Breast epithelium (tissue), 4 donors: Measurements from ENCODE around the gene TRIM24. TPM values are rescaled to one million over a fixed set of nuclear protein-coding genes. Genes with fewer than 3 reads are reported as not detected.
A peak's percentile ranks its signal among the peaks of the same experiment; 100 is the strongest.
"Not testable (repeated sequence)": the region's sequence is repeated elsewhere in the genome, so short reads cannot be mapped to it uniquely, and the experiment has no call there.

Experiments
- DNase-seq, 2 donors: peaks; one replicate each; pipeline ENCODE4 v3.0.0-alpha.2; 2019; ENCODE audit warnings: low spot score in 2 of 2
- H3K27ac ChIP-seq, 2 donors: fragments of 200-600 bp; sonication (generic) in 1 of 2; one replicate each; pipeline ENCODE4 v1.5.1; 2016 to 2019; ENCODE audit warnings: mild to moderate bottlenecking in 1 of 2
- H3K27me3 ChIP-seq, 2 donors: fragments of 200-600 bp; sonication (generic) in 1 of 2; one replicate each; pipeline versions ENCODE4 v1.5.1 to v1.6.0; 2017 to 2019; ENCODE audit warnings: control low read depth in 1 of 2, mild to moderate bottlenecking in 1 of 2
- H3K36me3 ChIP-seq: fragments of 200-600 bp; one replicate; pipeline ENCODE4 v1.5.1; 2019
- H3K4me1 ChIP-seq, 2 donors: fragments of 200-600 bp; sonication (generic); one replicate each; pipeline ENCODE4 v1.5.1; 2016 to 2019; ENCODE audit warnings: control low read depth in 1 of 2
- H3K4me3 ChIP-seq, 3 donors: fragments of 200-600 bp; sonication (generic); 1 replicate in 2 of 3; 2 replicates in 1 of 3; pipeline ENCODE4 v1.5.1; 2016 to 2019; ENCODE audit warnings: mild to moderate bottlenecking in 3 of 3, moderate library complexity in 2 of 3
- H3K9me3 ChIP-seq, 2 donors: fragments of 200-600 bp; sonication (generic) in 1 of 2; one replicate each; pipeline ENCODE4 v1.5.1; 2016 to 2019; ENCODE audit warnings: control low read depth in 1 of 2
- POLR2A ChIP-seq: fragments of 450-650 bp; IDR thresholded peaks from one replicate; pipeline ENCODE4 v1.6.1; 2016; ENCODE audit warnings: antibody characterized with exemption, mild to moderate bottlenecking, moderate library complexity
- POLR2AphosphoS5 ChIP-seq, 3 donors: sonication (generic); formaldehyde crosslinking; IDR thresholded peaks; one replicate each; pipeline ENCODE4 v1.6.1; 2017; ENCODE audit warnings: antibody characterized with exemption in 3 of 3
- intact Hi-C: fragments of 100-400 bp; cut with DNase I; formaldehyde crosslinking; loops from one replicate; pipeline ENCODE4 v1.15.1; 2023; ENCODE audit warnings: low total_unique reads
- total RNA-seq, 3 donors: library from RNA; depleted of rRNA; stranded (reverse); fragments of >200 nt; gene quantifications; one replicate each; pipeline ENCODE4 v1.1.0, GENCODE V29; 2016
- TF ChIP-seq, protein P1 (sequence below), 3 donors: fragments of 450-650 bp; IDR thresholded peaks; one replicate each; pipeline ENCODE4 v1.5.1; 2016 to 2017; ENCODE audit warnings: antibody characterized with exemption in 3 of 3, mild to moderate bottlenecking in 3 of 3, moderate library complexity in 3 of 3

The TRIM24 gene
- total RNA-seq: 10 to 100 TPM; 15.0 to 28.1 (median 17.7) TPM

DNA sequence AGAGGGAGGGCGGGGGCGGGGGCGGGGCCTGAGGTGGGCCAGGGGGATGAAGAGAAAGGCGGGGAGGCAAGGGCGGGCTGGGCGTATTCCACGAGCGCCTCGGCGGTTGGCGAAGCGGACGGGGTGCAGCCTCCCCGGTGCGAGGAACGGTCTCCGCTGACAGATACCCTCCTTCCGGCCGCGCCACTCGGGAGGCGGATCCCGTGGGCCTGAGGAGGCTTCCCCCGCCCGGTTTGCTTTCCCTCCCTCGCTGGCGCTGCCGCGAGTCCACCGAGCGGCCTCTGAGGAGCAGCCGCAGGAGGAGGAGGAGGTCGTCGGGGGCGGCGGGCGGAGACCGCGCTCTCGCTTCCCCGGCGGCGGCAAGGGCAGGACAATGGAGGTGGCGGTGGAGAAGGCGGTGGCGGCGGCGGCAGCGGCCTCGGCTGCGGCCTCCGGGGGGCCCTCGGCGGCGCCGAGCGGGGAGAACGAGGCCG is at the start of gene TRIM24:
Gene TRIM24, plus strand, starts transcription at position 84 of the 473 bp plus-strand sequence. Its CDS starts 290 bp downstream, at position 374.
- TF ChIP-seq POLR2AphosphoS5 (IDR thresholded peaks at IDR 0.05) (peak; percentile 75 to 80 (median 77)), POLR2A (peak; percentile 67)
- TF ChIP-seq, protein P1, sequence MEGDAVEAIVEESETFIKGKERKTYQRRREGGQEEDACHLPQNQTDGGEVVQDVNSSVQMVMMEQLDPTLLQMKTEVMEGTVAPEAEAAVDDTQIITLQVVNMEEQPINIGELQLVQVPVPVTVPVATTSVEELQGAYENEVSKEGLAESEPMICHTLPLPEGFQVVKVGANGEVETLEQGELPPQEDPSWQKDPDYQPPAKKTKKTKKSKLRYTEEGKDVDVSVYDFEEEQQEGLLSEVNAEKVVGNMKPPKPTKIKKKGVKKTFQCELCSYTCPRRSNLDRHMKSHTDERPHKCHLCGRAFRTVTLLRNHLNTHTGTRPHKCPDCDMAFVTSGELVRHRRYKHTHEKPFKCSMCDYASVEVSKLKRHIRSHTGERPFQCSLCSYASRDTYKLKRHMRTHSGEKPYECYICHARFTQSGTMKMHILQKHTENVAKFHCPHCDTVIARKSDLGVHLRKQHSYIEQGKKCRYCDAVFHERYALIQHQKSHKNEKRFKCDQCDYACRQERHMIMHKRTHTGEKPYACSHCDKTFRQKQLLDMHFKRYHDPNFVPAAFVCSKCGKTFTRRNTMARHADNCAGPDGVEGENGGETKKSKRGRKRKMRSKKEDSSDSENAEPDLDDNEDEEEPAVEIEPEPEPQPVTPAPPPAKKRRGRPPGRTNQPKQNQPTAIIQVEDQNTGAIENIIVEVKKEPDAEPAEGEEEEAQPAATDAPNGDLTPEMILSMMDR (IDR thresholded peaks at IDR 0.05): no peak
- intact Hi-C loops: no loop called here
- Histone ChIP-seq H3K4me3 (peak within 1 kb of the TSS; percentile 83 to 92 (median 91)), H3K9me3 (no peaks in the 10 kb centered on the region), H3K4me1 (no peaks in the 10 kb centered on the region), H3K36me3 (no peaks in the 10 kb centered on the region), H3K27me3 (no peaks in the 10 kb centered on the region), H3K27ac (peak within 1 kb of the TSS; percentile 93 to 95)
- peak in 1 of 2 donors; percentile 97 for DNase-seq

DNA sequence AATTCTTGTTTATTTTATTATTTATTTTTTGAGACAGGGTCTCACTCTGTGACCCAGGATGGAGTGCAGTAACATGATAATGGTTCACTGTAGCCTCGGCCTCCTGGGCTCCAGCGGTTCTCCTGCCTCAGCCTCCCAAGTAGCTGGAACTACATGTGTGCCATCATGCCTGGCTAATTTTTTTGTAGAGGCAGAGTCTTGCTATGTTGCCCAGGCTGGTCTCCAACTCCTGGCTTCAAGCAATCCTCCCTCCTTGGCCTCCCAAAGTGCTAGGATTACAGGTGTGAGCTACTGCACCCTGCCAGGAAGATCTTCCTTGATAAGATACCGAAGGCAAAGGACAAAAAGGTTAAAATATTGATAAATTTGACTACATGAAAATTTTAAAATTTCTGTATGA is 48.0 kb upstream of the TRIM24 start:
- intact Hi-C loops, H3K27me3 ChIP-seq, H3K36me3 ChIP-seq, H3K4me1 ChIP-seq, H3K27ac ChIP-seq, DNase-seq, H3K9me3 ChIP-seq, H3K4me3 ChIP-seq: not testable (repeated sequence)

DNA sequence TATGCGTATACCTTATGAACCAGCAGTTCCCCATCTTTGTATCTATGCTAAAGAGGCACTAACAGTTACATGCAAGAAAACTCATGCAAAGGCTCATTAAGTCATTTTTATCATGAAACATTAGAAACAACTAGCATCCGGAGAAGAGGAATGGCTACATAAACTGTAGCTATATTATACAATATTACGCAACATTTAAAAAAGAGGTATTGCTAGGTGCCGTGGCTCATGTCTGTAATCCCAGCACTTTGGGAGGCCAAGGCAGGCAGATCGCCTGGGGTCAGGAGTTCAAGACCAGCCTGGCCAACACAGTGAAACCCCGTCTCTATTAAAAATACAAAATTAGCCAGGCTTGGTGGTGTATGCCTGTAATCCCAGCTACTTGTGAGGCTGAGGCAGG is 47.1 kb upstream of the TRIM24 start:
- H3K4me1 ChIP-seq, intact Hi-C loops, H3K36me3 ChIP-seq, H3K27me3 ChIP-seq, H3K4me3 ChIP-seq, H3K9me3 ChIP-seq, H3K27ac ChIP-seq, DNase-seq: not testable (repeated sequence)

DNA sequence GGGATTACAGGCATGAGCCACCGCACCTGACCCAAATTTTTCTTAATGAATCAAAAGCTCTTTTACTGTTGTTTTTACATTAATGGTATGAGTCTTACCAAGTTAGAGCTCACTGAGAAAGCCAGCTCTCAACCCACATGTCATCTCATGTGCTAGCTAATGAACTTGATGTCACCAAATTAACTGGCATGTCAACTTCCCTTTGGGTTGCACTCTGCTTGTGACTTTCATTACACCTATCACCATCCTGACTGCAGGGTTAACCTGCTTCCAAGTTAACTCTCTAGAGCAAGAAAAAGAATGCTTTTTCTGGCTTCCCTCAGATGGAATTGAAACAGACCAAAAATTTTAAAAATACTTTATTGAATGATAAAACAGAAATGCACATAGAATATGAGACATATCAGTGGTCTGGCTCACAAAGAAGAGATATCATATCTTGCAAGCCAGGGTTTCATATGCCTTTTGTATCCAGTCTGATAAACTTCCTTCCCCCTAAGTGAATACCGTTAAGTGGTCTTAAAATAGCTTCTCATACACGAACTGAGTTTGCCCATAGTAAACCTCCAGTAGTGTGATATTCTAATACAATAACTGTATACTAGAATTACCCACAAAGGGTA is 42.9 kb upstream of the TRIM24 start:
- H3K4me3 ChIP-seq: no peak overlapping the region
- no peaks in the 10 kb centered on the region for H3K4me1 ChIP-seq
- DNase-seq: no peak
- intact Hi-C loops: no loop called here
- no peak overlapping the region for H3K27ac ChIP-seq
- H3K27me3 ChIP-seq: no peaks in the 10 kb centered on the region
- TF ChIP-seq POLR2A: no peak
- no peak for TF ChIP-seq POLR2AphosphoS5 (IDR thresholded peaks at IDR 0.05)
- TF ChIP-seq, protein P1 (IDR thresholded peaks at IDR 0.05): no peak
- no peaks in the 10 kb centered on the region for H3K9me3 ChIP-seq
- no peaks in the 10 kb centered on the region for H3K36me3 ChIP-seq

DNA sequence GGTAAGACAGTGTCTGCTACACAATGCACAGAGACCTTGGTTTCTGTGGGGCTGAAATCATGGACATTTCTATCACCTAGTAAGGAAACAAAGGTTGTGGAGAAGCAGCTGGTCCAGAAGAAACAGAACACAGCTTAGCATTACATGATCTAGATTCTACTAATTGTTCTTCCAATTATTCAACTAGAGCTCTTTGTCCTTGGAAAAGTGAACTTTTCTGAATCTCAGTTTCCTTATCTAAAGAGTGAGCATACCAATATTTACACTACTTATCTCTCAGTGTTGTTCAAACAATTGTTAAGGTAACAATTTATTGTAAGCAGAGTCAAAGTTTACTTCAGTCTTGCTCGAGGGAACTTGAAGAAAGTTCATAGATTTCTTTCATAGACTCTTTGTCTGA is 42.3 kb upstream of the TRIM24 start:
- intact Hi-C loops: no loop called here
- no peak for TF ChIP-seq POLR2A
- TF ChIP-seq POLR2AphosphoS5 (IDR thresholded peaks at IDR 0.05): no peak
- Histone ChIP-seq H3K27ac (no peak overlapping the region), H3K36me3 (no peaks in the 10 kb centered on the region), H3K4me3 (no peak overlapping the region), H3K27me3 (no peaks in the 10 kb centered on the region), H3K4me1 (no peaks in the 10 kb centered on the region), H3K9me3 (no peaks in the 10 kb centered on the region)
- DNase-seq: no peak

DNA sequence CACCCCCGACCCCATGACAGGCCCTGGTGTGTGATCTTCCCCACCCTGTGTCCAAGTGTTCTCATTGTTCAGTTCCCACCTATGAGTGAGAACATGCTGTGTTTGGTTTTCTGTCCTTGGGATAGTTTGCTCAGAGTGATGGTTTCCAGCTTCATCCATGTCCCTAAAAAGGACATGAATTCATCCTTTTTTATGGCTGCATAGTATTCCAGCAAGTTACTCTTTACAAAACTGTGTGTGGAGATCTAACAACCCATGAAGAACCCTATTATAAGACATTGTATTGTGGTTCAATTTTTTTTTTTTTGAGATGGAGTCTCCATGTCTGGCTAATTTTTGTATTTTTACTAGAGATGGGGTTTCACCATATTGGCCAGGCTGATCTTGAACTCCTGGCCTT is 41.7 kb upstream of the TRIM24 start:
- H3K9me3 ChIP-seq, H3K4me1 ChIP-seq, DNase-seq, H3K4me3 ChIP-seq, H3K36me3 ChIP-seq, intact Hi-C loops, H3K27ac ChIP-seq, H3K27me3 ChIP-seq: not testable (repeated sequence)

DNA sequence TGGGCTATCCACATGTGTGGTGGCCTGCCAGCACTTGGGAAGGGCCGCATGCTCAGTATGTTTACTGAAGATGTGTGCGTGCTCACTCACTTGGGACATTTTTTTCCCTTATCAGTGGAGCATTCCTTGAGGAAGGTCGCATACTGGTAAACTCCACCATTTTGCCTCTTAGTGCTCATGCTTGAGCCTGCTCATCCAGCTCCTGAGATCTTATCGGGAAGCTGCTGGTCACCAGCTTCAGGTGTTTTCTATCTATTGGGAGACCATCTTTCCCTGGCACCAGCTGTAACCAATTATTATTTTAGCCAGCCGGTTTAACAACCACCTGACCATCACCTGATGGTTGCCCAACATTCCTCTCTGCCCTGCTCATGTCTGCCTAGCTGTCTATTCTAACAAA is 35.0 kb upstream of the TRIM24 start:
- Histone ChIP-seq H3K36me3 (no peaks in the 10 kb centered on the region), H3K9me3 (peaks cover 13 to 15% of the 10 kb centered on the region in 2 donors), H3K27ac (no peak overlapping the region), H3K27me3 (no peaks in the 10 kb centered on the region), H3K4me3 (no peak overlapping the region), H3K4me1 (no peaks in the 10 kb centered on the region)
- intact Hi-C loops: no loop called here
- no peak for DNase-seq
- no peak for TF ChIP-seq POLR2A
- TF ChIP-seq, protein P1 (IDR thresholded peaks at IDR 0.05): no peak
- no peak for TF ChIP-seq POLR2AphosphoS5 (IDR thresholded peaks at IDR 0.05)
